Activated naive CD4-positive, alpha-beta T cell treated with anti-CD3 and anti-CD28 coated beads, Interleukin-2, amount 50 U/mL, for 24 hours (primary cell): ENCODE measurements around the gene RPLP1.

ENCODE experiments used
- H3K27ac Mint-ChIP-seq: one replicate; pipeline ENCODE4 v1.8.0; 2021; ENCODE audit warnings: mild to moderate bottlenecking, mixed read lengths
- H3K27me3 Mint-ChIP-seq: one replicate; pipeline ENCODE4 v1.8.0; 2021; ENCODE audit warnings: mixed read lengths
- H3K36me3 Mint-ChIP-seq: one replicate; pipeline ENCODE4 v1.8.0; 2021; ENCODE audit warnings: mixed read lengths
- H3K4me1 Mint-ChIP-seq: one replicate; pipeline ENCODE4 v1.8.0; 2021; ENCODE audit warnings: mixed read lengths
- H3K4me3 Mint-ChIP-seq: one replicate; pipeline ENCODE4 v1.8.0; 2021; ENCODE audit warnings: mild to moderate bottlenecking, mixed read lengths
- H3K9me3 Mint-ChIP-seq: one replicate; pipeline ENCODE4 v1.8.0; 2021; ENCODE audit warnings: mixed read lengths

Gene RPLP1

DNA sequence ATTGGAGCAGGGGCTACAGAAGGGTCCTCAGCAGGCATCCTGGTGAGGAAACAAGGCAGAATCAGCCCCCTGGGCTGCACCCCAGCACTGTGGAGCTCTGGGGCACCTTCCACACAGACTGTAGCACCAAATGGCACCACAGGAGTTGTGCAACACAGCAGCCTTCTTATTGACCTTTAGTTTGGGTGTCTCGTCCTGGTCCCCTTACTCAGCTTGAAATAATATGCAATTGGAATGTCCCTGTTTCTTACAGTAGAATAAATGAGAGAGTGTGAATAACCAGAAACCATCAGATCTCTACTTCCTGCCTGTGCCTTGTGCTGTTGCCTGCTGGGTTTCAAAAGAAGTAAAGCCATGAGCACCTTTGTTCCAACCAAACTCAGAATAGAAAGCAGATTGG lies 44.5 kb downstream of the RPLP1 start:
- H3K36me3 Mint-ChIP-seq = no peaks in the 10 kb centered on the region
- H3K9me3 Mint-ChIP-seq = no peaks in the 10 kb centered on the region
- no peaks in the 10 kb centered on the region for H3K27me3 Mint-ChIP-seq
- H3K4me3 Mint-ChIP-seq = no peak overlapping the region
- no peak overlapping the region for H3K27ac Mint-ChIP-seq
- H3K4me1 Mint-ChIP-seq = peaks cover 3% of the 10 kb centered on the region

DNA sequence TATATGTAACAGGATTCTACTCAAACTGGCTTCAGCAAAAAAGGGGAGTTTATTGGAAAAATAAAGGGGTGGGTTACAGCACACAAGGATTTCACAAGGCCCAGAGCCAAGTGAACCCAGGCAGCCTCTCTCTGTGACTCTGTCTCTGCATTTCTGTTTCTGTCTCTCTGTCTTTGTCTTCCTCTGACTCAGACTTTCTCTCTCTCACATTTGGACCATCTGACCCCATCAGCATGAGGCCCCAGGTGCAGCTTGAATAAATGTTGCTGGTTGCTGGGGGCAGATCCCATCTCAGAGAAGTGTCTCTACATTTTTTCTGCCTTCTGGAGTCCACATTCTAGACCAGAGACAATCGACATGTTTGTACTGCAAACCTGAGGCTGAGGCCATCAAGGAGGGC lies 45.0 kb downstream of the RPLP1 start:
- H3K27me3 Mint-ChIP-seq = no peaks in the 10 kb centered on the region
- no peaks in the 10 kb centered on the region for H3K36me3 Mint-ChIP-seq
- H3K4me3 Mint-ChIP-seq = no peak overlapping the region
- no peak overlapping the region for H3K27ac Mint-ChIP-seq
- peaks cover 3% of the 10 kb centered on the region for H3K4me1 Mint-ChIP-seq
- H3K9me3 Mint-ChIP-seq = no peaks in the 10 kb centered on the region

GRCh38 chr15:69498282-69498681 lies 45.7 kb downstream of the RPLP1 start:
- Mint-ChIP-seq H3K9me3 (no peaks in the 10 kb centered on the region), H3K4me1 (peaks cover 3% of the 10 kb centered on the region), H3K27ac (no peak overlapping the region), H3K4me3 (no peak overlapping the region), H3K27me3 (no peaks in the 10 kb centered on the region), H3K36me3 (no peaks in the 10 kb centered on the region)

GRCh38 chr15:69498987-69499386 lies 46.4 kb downstream of the RPLP1 start:
- Mint-ChIP-seq H3K4me1 (peaks cover 3% of the 10 kb centered on the region), H3K27me3 (no peaks in the 10 kb centered on the region), H3K4me3 (no peak overlapping the region), H3K36me3 (no peaks in the 10 kb centered on the region), H3K9me3 (no peaks in the 10 kb centered on the region), H3K27ac (peak overlapping the region; percentile 38)

DNA sequence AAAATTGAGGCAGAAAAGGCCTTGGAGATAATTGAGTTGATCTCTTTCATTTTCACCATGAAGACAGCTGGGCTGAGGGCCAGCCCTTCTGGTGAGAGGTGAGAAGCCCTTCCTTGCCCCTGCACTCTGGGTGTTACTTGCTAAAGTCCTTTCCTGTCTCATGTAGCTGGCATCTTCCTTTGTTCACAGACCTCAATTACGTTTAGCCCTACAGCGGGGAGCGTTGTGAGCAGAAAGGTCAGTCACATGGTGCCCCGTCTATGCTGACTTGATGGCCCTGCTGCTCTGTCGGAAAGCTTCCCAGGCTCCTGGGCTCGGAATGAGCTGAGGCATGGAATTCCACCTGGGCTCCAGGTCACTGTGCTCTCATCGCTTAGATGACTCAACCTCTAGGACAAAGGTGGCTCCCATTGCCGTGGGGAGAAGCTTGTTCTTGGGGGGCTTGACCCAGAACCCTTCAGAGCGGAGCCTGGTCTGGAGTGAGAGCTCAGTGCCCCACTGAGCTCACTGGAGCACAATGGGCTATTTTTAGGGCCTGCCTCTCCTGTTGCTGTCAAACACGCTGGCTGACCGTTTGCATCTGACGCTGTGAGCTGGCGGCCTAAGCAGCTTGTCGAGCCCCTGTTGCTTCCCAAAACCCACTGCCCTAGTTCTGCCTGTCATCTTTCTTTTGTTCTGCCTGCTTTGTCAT lies 47.0 kb downstream of the RPLP1 start:
- Mint-ChIP-seq H3K36me3 (no peaks in the 10 kb centered on the region), H3K27ac (peak overlapping the region; percentile 24), H3K4me3 (no peak overlapping the region), H3K27me3 (no peaks in the 10 kb centered on the region), H3K4me1 (peaks cover 3% of the 10 kb centered on the region), H3K9me3 (no peaks in the 10 kb centered on the region)

GRCh38 chr15:69500339-69500738 lies 47.7 kb downstream of the RPLP1 start:
- H3K9me3 Mint-ChIP-seq = no peaks in the 10 kb centered on the region
- no peak overlapping the region for H3K4me3 Mint-ChIP-seq
- H3K36me3 Mint-ChIP-seq = no peaks in the 10 kb centered on the region
- no peaks in the 10 kb centered on the region for H3K27me3 Mint-ChIP-seq
- no peak overlapping the region for H3K27ac Mint-ChIP-seq
- H3K4me1 Mint-ChIP-seq = peaks cover 3% of the 10 kb centered on the region

GRCh38 chr15:69501456-69501855 lies 48.8 kb downstream of the RPLP1 start:
- peaks cover 3% of the 10 kb centered on the region for H3K4me1 Mint-ChIP-seq
- no peak overlapping the region for H3K4me3 Mint-ChIP-seq
- H3K9me3 Mint-ChIP-seq = no peaks in the 10 kb centered on the region
- H3K36me3 Mint-ChIP-seq = no peaks in the 10 kb centered on the region
- H3K27me3 Mint-ChIP-seq = no peaks in the 10 kb centered on the region
- no peak overlapping the region for H3K27ac Mint-ChIP-seq

GRCh38 chr15:69502470-69503045 lies 49.9 kb downstream of the RPLP1 start:
- H3K27ac Mint-ChIP-seq = no peak overlapping the region
- H3K9me3 Mint-ChIP-seq = no peaks in the 10 kb centered on the region
- no peaks in the 10 kb centered on the region for H3K27me3 Mint-ChIP-seq
- no peak overlapping the region for H3K4me3 Mint-ChIP-seq
- peaks cover 3% of the 10 kb centered on the region for H3K4me1 Mint-ChIP-seq
- H3K36me3 Mint-ChIP-seq = no peaks in the 10 kb centered on the region

GRCh38 chr15:69504352-69505040 lies 51.9 kb downstream of the RPLP1 start:
- no peaks in the 10 kb centered on the region for H3K27me3 Mint-ChIP-seq
- H3K4me3 Mint-ChIP-seq = no peak overlapping the region
- H3K9me3 Mint-ChIP-seq = no peaks in the 10 kb centered on the region
- H3K36me3 Mint-ChIP-seq = no peaks in the 10 kb centered on the region
- H3K27ac Mint-ChIP-seq = no peak overlapping the region
- H3K4me1 Mint-ChIP-seq = peaks cover 6% of the 10 kb centered on the region
